Fibroblast of lung (primary cell): ENCODE data around the gene NDUFAF2.

Experiments used
- CTCF ChIP-seq, 2 donors: IDR thresholded peaks in 1 of 2; conservative IDR thresholded peaks in 1 of 2; 1 replicate in 1 of 2; 2 replicates in 1 of 2; pipeline ENCODE4 v1.5.1; 2011 to 2012; ENCODE audit warnings: low read length in 2 of 2, control low read depth in 1 of 2, inconsistent platforms in 1 of 2, low read depth in 1 of 2, mild to moderate bottlenecking in 1 of 2
- EZH2 ChIP-seq: IDR thresholded peaks from 2 replicates; pipeline ENCODE4 v1.5.1; 2012; ENCODE audit warnings: low read length, control low read depth, mild to moderate bottlenecking; ENCODE audit errors: missing control alignments

- TF ChIP-seq CTCF (conservative IDR thresholded peaks at IDR 0.05 in 1 of 2, IDR thresholded peaks at IDR 0.05 in 1 of 2; ENCODE audit: low read depth in 1 of 2, low read length in 2 of 2) (no peak), EZH2 (no peak)
These were observed 239.7 kb downstream of the NDUFAF2 start for GRCh38 chr5:61184708-61185107.
